PC-9 (cell line): Measurements from ENCODE around the gene CDK13. TPM values are rescaled to one million over a fixed set of nuclear protein-coding genes. Genes with fewer than 3 reads are reported as not detected.

Experiments
- BruUV-seq: library from RNA; stranded (reverse); fragments of 400-500 nt; replicated peaks from 2 replicates; lab custom pipeline; 2021; lab: Mats Ljungman, UMichigan
- CTCF ChIA-PET: fragments of 300-600 bp; sonication (Branson Sonifier 250); formaldehyde crosslinking; loops from one replicate; lab custom pipeline; 2022; ENCODE audit warnings: antibody characterized with exemption; lab: Charles Lee
- POLR2A ChIA-PET: fragments of 300-600 bp; sonication (Branson Sonifier 250); formaldehyde crosslinking; loops from one replicate; lab custom pipeline; 2022; ENCODE audit warnings: antibody characterized with exemption; ENCODE audit not compliant: unreplicated experiment; lab: Charles Lee
- DNase-seq, 2 experiments: peaks; one replicate each; pipeline versions ENCODE4 v3.0.0 to v3.0.0-alpha.2; 2015 to 2022; ENCODE audit warnings: mixed read lengths in 1 of 2
- H2AFZ ChIP-seq: fragments of 200-600 bp; sonication (generic); 2 replicates; pipeline ENCODE4 v1.8.1; 2017; ENCODE audit warnings: antibody characterized with exemption
- H3F3A ChIP-seq: fragments of 200-600 bp; sonication (generic); 2 replicates; pipeline ENCODE4 v1.8.1; 2017; ENCODE audit warnings: antibody characterized with exemption, mild to moderate bottlenecking, low read depth; ENCODE audit not compliant: insufficient read depth
- H3K27ac ChIP-seq: fragments of 200-600 bp; sonication (generic); 2 replicates; pipeline ENCODE4 v1.6.1; 2016; ENCODE audit warnings: mixed run types
- H3K27me3 ChIP-seq: fragments of 200-600 bp; sonication (generic); 2 replicates; pipeline ENCODE4 v1.6.1; 2016; ENCODE audit warnings: low read depth, mixed run types; ENCODE audit not compliant: insufficient read depth
- H3K36me3 ChIP-seq: fragments of 200-600 bp; sonication (generic); 2 replicates; pipeline ENCODE4 v1.6.1; 2016; ENCODE audit warnings: low read depth, mixed run types
- H3K4me1 ChIP-seq: fragments of 200-600 bp; sonication (generic); replicated peaks from 2 replicates; pipeline ENCODE4 v1.6.1; 2016; ENCODE audit warnings: mixed run types; ENCODE audit not compliant: insufficient read depth
- H3K4me2 ChIP-seq: fragments of 200-600 bp; sonication (generic); 2 replicates; pipeline ENCODE4 v1.6.1; 2017; ENCODE audit warnings: mixed run types
- H3K4me3 ChIP-seq: fragments of 200-600 bp; sonication (generic); 2 replicates; pipeline ENCODE4 v1.6.1; 2016; ENCODE audit warnings: mixed run types
- H3K79me2 ChIP-seq: fragments of 200-600 bp; sonication (generic); 2 replicates; pipeline ENCODE4 v1.6.1; 2017; ENCODE audit warnings: low read depth, mixed run types
- H3K9me2 ChIP-seq: fragments of 200-600 bp; sonication (generic); 2 replicates; pipeline ENCODE4 v1.8.1; 2017; ENCODE audit warnings: mild to moderate bottlenecking; ENCODE audit not compliant: insufficient read depth
- H3K9me3 ChIP-seq: fragments of 200-600 bp; sonication (generic); 2 replicates; pipeline ENCODE4 v1.8.1; 2016; ENCODE audit warnings: low read depth; ENCODE audit not compliant: insufficient read depth
- H4K20me1 ChIP-seq: fragments of 200-600 bp; sonication (generic); 2 replicates; pipeline ENCODE4 v1.8.1; 2017; ENCODE audit not compliant: insufficient read depth
- CTCF ChIP-seq: fragments of 200-600 bp; sonication (generic); conservative IDR thresholded peaks from 2 replicates; pipeline ENCODE4 v1.6.1; 2017; ENCODE audit warnings: mixed run types, antibody characterized with exemption, mild to moderate bottlenecking, moderate library complexity
- EZH2 ChIP-seq: fragments of 200-600 bp; sonication (generic); IDR thresholded peaks from 2 replicates; pipeline ENCODE4 v1.8.0; 2017; ENCODE audit warnings: antibody characterized with exemption, low read depth
- intact Hi-C: fragments of 100-400 bp; cut with micrococcal nuclease; formaldehyde crosslinking; loops from one replicate; pipeline ENCODE4 v1.10.0; 2022; ENCODE audit not compliant: unreplicated experiment
- total RNA-seq: library from RNA; stranded (reverse); gene quantifications from 2 replicates; pipeline ENCODE4 v1.2.3, GENCODE V29; 2021

Gene CDK13
- total RNA-seq, 1 experiment from 2014 or later: 80.9 TPM

GRCh38 chr7:39934132-39934531, 15.9 kb upstream of the CDK13 start:
- H4K20me1 ChIP-seq: no peaks in the 10 kb centered on the region
- no peaks in the 10 kb centered on the region for H3K79me2 ChIP-seq
- H2AFZ ChIP-seq: no peak overlapping the region
- H3K4me3 ChIP-seq: no peak overlapping the region
- ChIA-PET POLR2A (no interaction called here), CTCF (no interaction called here)
- no peaks in the 10 kb centered on the region for H3K36me3 ChIP-seq
- TF ChIP-seq EZH2 (no peak), CTCF (no peak)
- no peaks in the 10 kb centered on the region for H3K4me1 ChIP-seq
- DNase-seq: no peak
- no peak overlapping the region for H3K27ac ChIP-seq
- intact Hi-C loops: no loop called here
- no peaks in the 10 kb centered on the region for H3K9me3 ChIP-seq
- no TSS peak for BruUV-seq
- no peaks in the 10 kb centered on the region for H3K27me3 ChIP-seq
- H3K4me2 ChIP-seq: no peak overlapping the region
- no peaks in the 10 kb centered on the region for H3K9me2 ChIP-seq
- no peaks in the 10 kb centered on the region for H3F3A ChIP-seq

GRCh38 chr7:39936761-39937160, 13.3 kb upstream of the CDK13 start:
- Histone ChIP-seq H3K4me2 (no peak overlapping the region), H3K27ac (no peak overlapping the region), H3K36me3 (no peaks in the 10 kb centered on the region), H3K4me3 (no peak overlapping the region), H3K9me2 (no peaks in the 10 kb centered on the region), H3K27me3 (no peaks in the 10 kb centered on the region), H3K4me1 (no peaks in the 10 kb centered on the region), H2AFZ (no peak overlapping the region), H3K79me2 (no peaks in the 10 kb centered on the region), H3K9me3 (no peaks in the 10 kb centered on the region), H4K20me1 (no peaks in the 10 kb centered on the region), H3F3A (no peaks in the 10 kb centered on the region)
- DNase-seq: no peak
- no TSS peak for BruUV-seq
- ChIA-PET POLR2A (no interaction called here), CTCF (interaction anchor here (0.7 kb wide), 1 partner anchor 109 kb away, joined by 18 read pairs; no protein-coding TSS in a partner anchor)
- TF ChIP-seq CTCF (no peak), EZH2 (no peak)
- intact Hi-C loops: no loop called here

GRCh38 chr7:39937366-39938153, 12.5 kb upstream of the CDK13 start:
- Histone ChIP-seq H3K4me2 (no peak overlapping the region), H3K9me2 (no peaks in the 10 kb centered on the region), H3F3A (no peaks in the 10 kb centered on the region), H3K27ac (no peak overlapping the region), H2AFZ (no peak overlapping the region), H4K20me1 (no peaks in the 10 kb centered on the region), H3K79me2 (no peaks in the 10 kb centered on the region), H3K4me3 (no peak overlapping the region), H3K9me3 (no peaks in the 10 kb centered on the region), H3K36me3 (no peaks in the 10 kb centered on the region), H3K27me3 (no peaks in the 10 kb centered on the region), H3K4me1 (no peaks in the 10 kb centered on the region)
- POLR2A ChIA-PET: no interaction called here
- no peak for DNase-seq
- no TSS peak for BruUV-seq
- TF ChIP-seq EZH2 (no peak), CTCF (no peak)
- CTCF ChIA-PET: no interaction called here
- intact Hi-C loops: no loop called here
